ENCODE data around the gene MRPS27. TPM values are rescaled to one million over a fixed set of nuclear protein-coding genes. Genes with fewer than 3 reads are reported as not detected.

MRPS27 gene
- total and polyA plus RNA-seq, 9 of the 15 experiments (the other 6 are each of a cell fraction or from before 2014, with no cell fraction given) = 73.6 to 144 (median 106) TPM

DNA sequence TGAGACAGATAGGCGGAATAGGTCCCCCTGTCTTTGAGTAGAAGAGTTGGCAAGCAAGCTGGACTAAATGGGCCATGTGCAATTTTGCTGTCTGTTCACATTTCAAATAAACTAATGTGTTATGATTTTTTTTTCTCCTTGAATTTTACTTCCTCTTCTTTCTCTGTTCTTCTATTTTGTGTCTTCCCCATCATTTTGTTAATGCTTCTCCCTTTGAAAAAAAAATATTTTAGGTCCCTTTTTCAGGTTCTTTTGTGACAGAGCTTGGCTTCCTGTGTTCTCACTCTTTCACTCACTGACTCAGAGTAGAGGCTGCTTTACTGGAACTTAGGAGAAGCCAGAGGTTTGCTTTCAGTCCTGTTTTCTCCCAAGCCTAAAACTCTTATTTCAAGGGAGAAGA lies 48.2 kb upstream of the MRPS27 start:
- no peaks in the 10 kb centered on the region for H3K79me2 ChIP-seq (ENCODE audit: control insufficient read depth, insufficient read depth, low read length)
- no peaks in the 10 kb centered on the region for H3K9me1 ChIP-seq (ENCODE audit: control insufficient read depth, insufficient read depth, low read length)
- H3K4me3 ChIP-seq = no peak overlapping the region
- CTCF ChIA-PET (ENCODE audit: low intra/inter-chr PET ratio) = interaction anchor here (1.2 kb wide), 1 partner anchor 216 kb away, joined by 3 read pairs; no protein-coding TSS in a partner anchor
- no peaks in the 10 kb centered on the region for H3K9me3 ChIP-seq (replicated peaks; ENCODE audit: control insufficient read depth, insufficient read depth, low read depth, low read length)
- no peak overlapping the region for H3K27ac ChIP-seq (ENCODE audit: extremely low read depth, low read depth, low read length)
- DNase-seq (ENCODE audit: extremely low read depth in 1 of 4, low spot score in 3 of 4) (no peak), FAIRE-seq (no peak), ATAC-seq (no peak)
- H3K27me3 ChIP-seq (ENCODE audit: control insufficient read depth in 2 of 2, insufficient read depth in 2 of 2, low read length in 2 of 2) = no peaks in the 10 kb centered on the region
- H2AFZ ChIP-seq (ENCODE audit: low read depth, low read length) = no peak overlapping the region
- in situ Hi-C loops (cut with MboI) = no loop called here
- no peak overlapping the region for H3K4me2 ChIP-seq (ENCODE audit: insufficient read depth, low read length)
- H3K4me1 ChIP-seq (replicated peaks in 1 of 2; ENCODE audit: control insufficient read depth in 2 of 2, insufficient read depth in 2 of 2, low read length in 2 of 2) = no peaks in the 10 kb centered on the region; a peak in 1 of 5 replicates
- WGBS (ENCODE audit: insufficient coverage, low coverage, missing lambda C conversion rate) = 75% methylated on average over 1 of the region's 1 CpG
- peaks cover 9% of the 10 kb centered on the region; the same call in 2 of the 3 replicates for H3K36me3 ChIP-seq (ENCODE audit: control insufficient read depth, insufficient read depth, low read length)
- POLR2A ChIA-PET = interaction anchor here (1.0 kb wide), 1 partner anchor 224 kb away, joined by 3 read pairs; no protein-coding TSS in a partner anchor
- no peaks in the 10 kb centered on the region for H4K20me1 ChIP-seq (replicated peaks; ENCODE audit: control insufficient read depth, insufficient read depth, low read length)
- no peak overlapping the region for H3K9ac ChIP-seq (ENCODE audit: insufficient read depth in 1 of 2, low read depth in 2 of 2, low read length in 2 of 2)
- no TSS peak for BruUV-seq (replicated peaks)
- intact Hi-C loops (cut with micrococcal nuclease) = no loop called here
- TF ChIP-seq ZNF324 (CRISPR knock-in tag; IDR thresholded peaks at IDR 0.05) (no peak), ZNF75A (CRISPR knock-in tag; IDR thresholded peaks at IDR 0.05) (no peak), POLR3A (IDR thresholded peaks at IDR 0.05; ENCODE audit: borderline replicate concordance, extremely low read depth, insufficient read depth, insufficient read length) (no peak), LCOR (CRISPR knock-in tag; IDR thresholded peaks at IDR 0.05) (no peak), DIDO1 (tag; IDR thresholded peaks at IDR 0.05; ENCODE audit: low read depth) (no peak), MCM3 (IDR thresholded peaks at IDR 0.05) (no peak), CBX8 (IDR thresholded peaks at IDR 0.05; ENCODE audit: borderline replicate concordance, extremely low read depth, low read depth, low read length, poor library complexity, severe bottlenecking) (no peak), ETV1 (tag; conservative IDR thresholded peaks at IDR 0.05; ENCODE audit: low read depth) (no peak)
- TF ChIP-seq, protein P1, sequence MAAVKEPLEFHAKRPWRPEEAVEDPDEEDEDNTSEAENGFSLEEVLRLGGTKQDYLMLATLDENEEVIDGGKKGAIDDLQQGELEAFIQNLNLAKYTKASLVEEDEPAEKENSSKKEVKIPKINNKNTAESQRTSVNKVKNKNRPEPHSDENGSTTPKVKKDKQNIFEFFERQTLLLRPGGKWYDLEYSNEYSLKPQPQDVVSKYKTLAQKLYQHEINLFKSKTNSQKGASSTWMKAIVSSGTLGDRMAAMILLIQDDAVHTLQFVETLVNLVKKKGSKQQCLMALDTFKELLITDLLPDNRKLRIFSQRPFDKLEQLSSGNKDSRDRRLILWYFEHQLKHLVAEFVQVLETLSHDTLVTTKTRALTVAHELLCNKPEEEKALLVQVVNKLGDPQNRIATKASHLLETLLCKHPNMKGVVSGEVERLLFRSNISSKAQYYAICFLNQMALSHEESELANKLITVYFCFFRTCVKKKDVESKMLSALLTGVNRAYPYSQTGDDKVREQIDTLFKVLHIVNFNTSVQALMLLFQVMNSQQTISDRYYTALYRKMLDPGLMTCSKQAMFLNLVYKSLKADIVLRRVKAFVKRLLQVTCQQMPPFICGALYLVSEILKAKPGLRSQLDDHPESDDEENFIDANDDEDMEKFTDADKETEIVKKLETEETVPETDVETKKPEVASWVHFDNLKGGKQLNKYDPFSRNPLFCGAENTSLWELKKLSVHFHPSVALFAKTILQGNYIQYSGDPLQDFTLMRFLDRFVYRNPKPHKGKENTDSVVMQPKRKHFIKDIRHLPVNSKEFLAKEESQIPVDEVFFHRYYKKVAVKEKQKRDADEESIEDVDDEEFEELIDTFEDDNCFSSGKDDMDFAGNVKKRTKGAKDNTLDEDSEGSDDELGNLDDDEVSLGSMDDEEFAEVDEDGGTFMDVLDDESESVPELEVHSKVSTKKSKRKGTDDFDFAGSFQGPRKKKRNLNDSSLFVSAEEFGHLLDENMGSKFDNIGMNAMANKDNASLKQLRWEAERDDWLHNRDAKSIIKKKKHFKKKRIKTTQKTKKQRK (IDR thresholded peaks at IDR 0.05; ENCODE audit: borderline replicate concordance, low read depth, low read length) = no peak
- TF ChIP-seq, protein P2, sequence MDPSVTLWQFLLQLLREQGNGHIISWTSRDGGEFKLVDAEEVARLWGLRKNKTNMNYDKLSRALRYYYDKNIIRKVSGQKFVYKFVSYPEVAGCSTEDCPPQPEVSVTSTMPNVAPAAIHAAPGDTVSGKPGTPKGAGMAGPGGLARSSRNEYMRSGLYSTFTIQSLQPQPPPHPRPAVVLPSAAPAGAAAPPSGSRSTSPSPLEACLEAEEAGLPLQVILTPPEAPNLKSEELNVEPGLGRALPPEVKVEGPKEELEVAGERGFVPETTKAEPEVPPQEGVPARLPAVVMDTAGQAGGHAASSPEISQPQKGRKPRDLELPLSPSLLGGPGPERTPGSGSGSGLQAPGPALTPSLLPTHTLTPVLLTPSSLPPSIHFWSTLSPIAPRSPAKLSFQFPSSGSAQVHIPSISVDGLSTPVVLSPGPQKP (CRISPR knock-in tag; IDR thresholded peaks at IDR 0.05) = no peak
